ENCODE results near the gene CABLES2.
A peak's percentile ranks its signal among the peaks of the same experiment; 100 is the strongest.

GRCh38 chr20:62409931-62410745 is 3.1 kb upstream of the CABLES2 start:
- TF ChIP-seq, protein P1, sequence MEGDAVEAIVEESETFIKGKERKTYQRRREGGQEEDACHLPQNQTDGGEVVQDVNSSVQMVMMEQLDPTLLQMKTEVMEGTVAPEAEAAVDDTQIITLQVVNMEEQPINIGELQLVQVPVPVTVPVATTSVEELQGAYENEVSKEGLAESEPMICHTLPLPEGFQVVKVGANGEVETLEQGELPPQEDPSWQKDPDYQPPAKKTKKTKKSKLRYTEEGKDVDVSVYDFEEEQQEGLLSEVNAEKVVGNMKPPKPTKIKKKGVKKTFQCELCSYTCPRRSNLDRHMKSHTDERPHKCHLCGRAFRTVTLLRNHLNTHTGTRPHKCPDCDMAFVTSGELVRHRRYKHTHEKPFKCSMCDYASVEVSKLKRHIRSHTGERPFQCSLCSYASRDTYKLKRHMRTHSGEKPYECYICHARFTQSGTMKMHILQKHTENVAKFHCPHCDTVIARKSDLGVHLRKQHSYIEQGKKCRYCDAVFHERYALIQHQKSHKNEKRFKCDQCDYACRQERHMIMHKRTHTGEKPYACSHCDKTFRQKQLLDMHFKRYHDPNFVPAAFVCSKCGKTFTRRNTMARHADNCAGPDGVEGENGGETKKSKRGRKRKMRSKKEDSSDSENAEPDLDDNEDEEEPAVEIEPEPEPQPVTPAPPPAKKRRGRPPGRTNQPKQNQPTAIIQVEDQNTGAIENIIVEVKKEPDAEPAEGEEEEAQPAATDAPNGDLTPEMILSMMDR (IDR thresholded peaks at IDR 0.05; ENCODE audit: extremely low read depth in 1 of 2, insufficient read depth in 1 of 2, low read depth in 1 of 2, low read length in 2 of 2): peak; percentile 42 to 71
- TF ChIP-seq POLR2AphosphoS5 (IDR thresholded peaks at IDR 0.05; ENCODE audit: insufficient read depth, low read depth, low read length) (no peak), POLR2A (IDR thresholded peaks at IDR 0.05; ENCODE audit: low read depth, low read length) (no peak), EZH2 (IDR thresholded peaks at IDR 0.05; ENCODE audit: borderline replicate concordance, low read depth, low read length, severe bottlenecking) (no peak), GATA2 (IDR thresholded peaks at IDR 0.05; ENCODE audit: insufficient read depth, insufficient read length, low read depth, low read length) (no peak)
- TF ChIP-seq, protein P2, sequence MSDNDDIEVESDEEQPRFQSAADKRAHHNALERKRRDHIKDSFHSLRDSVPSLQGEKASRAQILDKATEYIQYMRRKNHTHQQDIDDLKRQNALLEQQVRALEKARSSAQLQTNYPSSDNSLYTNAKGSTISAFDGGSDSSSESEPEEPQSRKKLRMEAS (IDR thresholded peaks at IDR 0.05; ENCODE audit: insufficient read depth, insufficient read length): no peak
